ENCODE data around the gene F2.

The F2 gene

GRCh38 chr11:46729110-46730027, 10.4 kb downstream of the F2 start:
- Histone ChIP-seq H3K9ac (no peak overlapping the region), H3K27me3 (ENCODE audit: control insufficient read depth, insufficient read depth, low read length) (no peaks in the 10 kb centered on the region), H3K9me3 (ENCODE audit: control insufficient read depth, low read length) (no peaks in the 10 kb centered on the region), H3K27ac (no peak overlapping the region), H3K36me3 (ENCODE audit: control insufficient read depth, insufficient read depth, low read length) (no peaks in the 10 kb centered on the region), H3K4me3 (ENCODE audit: low read depth, low read length) (no peak overlapping the region), H3K79me2 (no peaks in the 10 kb centered on the region), H2AFZ (peak overlapping the region; percentile 70), H3K4me1 (no peaks in the 10 kb centered on the region), H3K4me2 (ENCODE audit: low read length) (no peak overlapping the region)
- no peak for TF ChIP-seq CTCF (IDR thresholded peaks at IDR 0.05)

GRCh38 chr11:46731545-46731944, 12.5 kb downstream of the F2 start:
- H3K36me3 ChIP-seq (ENCODE audit: control insufficient read depth, insufficient read depth, low read length), result no peaks in the 10 kb centered on the region
- no peak overlapping the region for H3K9ac ChIP-seq
- H3K4me3 ChIP-seq (ENCODE audit: low read depth, low read length), result no peak overlapping the region
- H3K4me2 ChIP-seq (ENCODE audit: low read length), result no peak overlapping the region
- no peak for TF ChIP-seq CTCF (IDR thresholded peaks at IDR 0.05)
- H2AFZ ChIP-seq, result no peak overlapping the region
- no peaks in the 10 kb centered on the region for H3K9me3 ChIP-seq (ENCODE audit: control insufficient read depth, low read length)
- no peak overlapping the region for H3K27ac ChIP-seq
- no peaks in the 10 kb centered on the region for H3K4me1 ChIP-seq
- H3K27me3 ChIP-seq (ENCODE audit: control insufficient read depth, insufficient read depth, low read length), result no peaks in the 10 kb centered on the region
- no peaks in the 10 kb centered on the region for H3K79me2 ChIP-seq

- no peak overlapping the region for H2AFZ ChIP-seq
- H3K27me3 ChIP-seq (ENCODE audit: control insufficient read depth, insufficient read depth, low read length), result no peaks in the 10 kb centered on the region
- TF ChIP-seq CTCF (IDR thresholded peaks at IDR 0.05), result no peak
- no peak overlapping the region for H3K27ac ChIP-seq
- no peaks in the 10 kb centered on the region for H3K9me3 ChIP-seq (ENCODE audit: control insufficient read depth, low read length)
- no peak overlapping the region for H3K9ac ChIP-seq
- no peak overlapping the region for H3K4me3 ChIP-seq (ENCODE audit: low read depth, low read length)
- no peaks in the 10 kb centered on the region for H3K79me2 ChIP-seq
- no peaks in the 10 kb centered on the region for H3K36me3 ChIP-seq (ENCODE audit: control insufficient read depth, insufficient read depth, low read length)
- H3K4me1 ChIP-seq, result no peaks in the 10 kb centered on the region
- no peak overlapping the region for H3K4me2 ChIP-seq (ENCODE audit: low read length)
Measured at GRCh38 chr11:46733234-46733633, 14.2 kb downstream of the F2 start.

- TF ChIP-seq CTCF (IDR thresholded peaks at IDR 0.05), result no peak
- no peaks in the 10 kb centered on the region for H3K27me3 ChIP-seq (ENCODE audit: control insufficient read depth, insufficient read depth, low read length)
- H3K4me2 ChIP-seq (ENCODE audit: low read length), result no peak overlapping the region
- no peaks in the 10 kb centered on the region for H3K4me1 ChIP-seq
- no peaks in the 10 kb centered on the region for H3K9me3 ChIP-seq (ENCODE audit: control insufficient read depth, low read length)
- no peaks in the 10 kb centered on the region for H3K79me2 ChIP-seq
- no peak overlapping the region for H3K27ac ChIP-seq
- H2AFZ ChIP-seq, result no peak overlapping the region
- no peaks in the 10 kb centered on the region for H3K36me3 ChIP-seq (ENCODE audit: control insufficient read depth, insufficient read depth, low read length)
- H3K9ac ChIP-seq, result no peak overlapping the region
- H3K4me3 ChIP-seq (ENCODE audit: low read depth, low read length), result no peak overlapping the region
Measured at GRCh38 chr11:46736146-46736545, 17.1 kb downstream of the F2 start.

GRCh38 chr11:46736615-46737014, 17.6 kb downstream of the F2 start:
- Histone ChIP-seq H3K9ac (no peak overlapping the region), H3K79me2 (no peaks in the 10 kb centered on the region), H3K27me3 (ENCODE audit: control insufficient read depth, insufficient read depth, low read length) (no peaks in the 10 kb centered on the region), H3K36me3 (ENCODE audit: control insufficient read depth, insufficient read depth, low read length) (no peaks in the 10 kb centered on the region), H3K4me1 (no peaks in the 10 kb centered on the region), H3K9me3 (ENCODE audit: control insufficient read depth, low read length) (no peaks in the 10 kb centered on the region), H3K4me2 (ENCODE audit: low read length) (no peak overlapping the region), H3K27ac (no peak overlapping the region), H2AFZ (no peak overlapping the region), H3K4me3 (ENCODE audit: low read depth, low read length) (no peak overlapping the region)
- no peak for TF ChIP-seq CTCF (IDR thresholded peaks at IDR 0.05)
